Neuronal stem cell (in vitro differentiated cells): ENCODE measurements around the gene POLR1E.

Source experiments
- DNase-seq: peaks from one replicate; pipeline ENCODE4 v3.0.0-alpha.2; 2013; ENCODE audit warnings: low spot score
- H2AFZ ChIP-seq: one replicate; pipeline ENCODE4 v1.6.1; 2013; ENCODE audit warnings: mild to moderate bottlenecking, low read length, inconsistent platforms
- H2AK5ac ChIP-seq: 2 replicates; pipeline ENCODE4 v1.6.1; 2013; ENCODE audit warnings: low read depth, mild to moderate bottlenecking, inconsistent platforms, low read length, moderate library complexity, mixed read lengths
- H2BK120ac ChIP-seq: 2 replicates; pipeline ENCODE4 v1.6.1; 2013; ENCODE audit warnings: low read depth, mild to moderate bottlenecking, inconsistent platforms, low read length, moderate library complexity, mixed read lengths
- H2BK12ac ChIP-seq: one replicate; pipeline ENCODE4 v1.6.1; 2013; ENCODE audit warnings: low read length, inconsistent platforms
- H2BK15ac ChIP-seq: 2 replicates; pipeline ENCODE4 v1.6.1; 2013; ENCODE audit warnings: mild to moderate bottlenecking, low read length, inconsistent platforms, mixed read lengths
- H2BK5ac ChIP-seq: one replicate; pipeline ENCODE4 v1.6.1; 2013; ENCODE audit warnings: inconsistent platforms, mild to moderate bottlenecking, low read length, moderate library complexity
- H3K14ac ChIP-seq: one replicate; pipeline ENCODE4 v1.6.1; 2013; ENCODE audit warnings: low read length, inconsistent platforms
- H3K18ac ChIP-seq: 2 replicates; pipeline ENCODE4 v1.6.1; 2013; ENCODE audit warnings: low read length, inconsistent platforms
- H3K23ac ChIP-seq: 2 replicates; pipeline ENCODE4 v1.6.1; 2013; ENCODE audit warnings: low read depth, mild to moderate bottlenecking, mixed read lengths, low read length, inconsistent platforms; ENCODE audit not compliant: poor library complexity
- H3K27ac ChIP-seq: replicated peaks from 3 replicates; pipeline ENCODE4 v1.5.1; 2013; ENCODE audit warnings: low read length, inconsistent platforms
- H3K27me3 ChIP-seq, 3 experiments: 2 replicates each; pipeline ENCODE4 v1.6.1; 2013; ENCODE audit warnings: low read length in 3 of 3, mild to moderate bottlenecking in 2 of 3, inconsistent platforms in 1 of 3, low read depth in 1 of 3, mixed read lengths in 1 of 3, moderate library complexity in 1 of 3; ENCODE audit not compliant: control insufficient read depth in 3 of 3, insufficient read depth in 3 of 3
- H3K36me3 ChIP-seq, 2 donors: replicated peaks in 1 of 2; 2 replicates each; pipeline ENCODE4 v1.6.1; 2013; ENCODE audit warnings: low read length in 2 of 2; ENCODE audit not compliant: control insufficient read depth in 2 of 2, insufficient read depth in 2 of 2
- H3K4ac ChIP-seq: 2 replicates; pipeline ENCODE4 v1.6.1; 2013; ENCODE audit warnings: inconsistent platforms, mild to moderate bottlenecking, low read length, moderate library complexity
- H3K4me1 ChIP-seq, 2 donors: 1 replicate in 1 of 2; 2 replicates in 1 of 2; pipeline ENCODE4 v1.6.1; 2013; ENCODE audit warnings: low read length in 2 of 2, low read depth in 1 of 2; ENCODE audit not compliant: control insufficient read depth in 2 of 2, insufficient read depth in 1 of 2
- H3K4me2 ChIP-seq: one replicate; pipeline ENCODE4 v1.6.1; 2013; ENCODE audit warnings: mild to moderate bottlenecking, low read length, inconsistent platforms; ENCODE audit not compliant: insufficient read depth, poor library complexity, severe bottlenecking
- H3K4me3 ChIP-seq, 2 donors: 2 replicates each; pipeline ENCODE4 v1.5.1; 2013; ENCODE audit warnings: low read length in 2 of 2, mild to moderate bottlenecking in 2 of 2, inconsistent platforms in 1 of 2, moderate library complexity in 1 of 2
- H3K79me1 ChIP-seq: one replicate; pipeline ENCODE4 v1.6.1; 2013; ENCODE audit warnings: low read depth, mild to moderate bottlenecking, inconsistent platforms, low read length, moderate library complexity
- H3K9ac ChIP-seq: one replicate; pipeline ENCODE4 v1.6.1; 2013; ENCODE audit warnings: mild to moderate bottlenecking, low read depth, low read length, inconsistent platforms; ENCODE audit not compliant: poor library complexity
- H3K9me3 ChIP-seq, 2 donors: replicated peaks in 1 of 2; 2 replicates each; pipeline versions ENCODE3 to v1.6.1; 2013; ENCODE audit warnings: low read length in 2 of 2, mild to moderate bottlenecking in 2 of 2, inconsistent platforms in 1 of 2, low read depth in 1 of 2, mixed read lengths in 1 of 2, moderate library complexity in 1 of 2; ENCODE audit not compliant: control insufficient read depth in 2 of 2, insufficient read depth in 1 of 2
- H4K8ac ChIP-seq: one replicate; pipeline ENCODE4 v1.6.1; 2013; ENCODE audit warnings: low read depth, mild to moderate bottlenecking, inconsistent platforms, low read length, moderate library complexity
- H4K91ac ChIP-seq: one replicate; pipeline ENCODE4 v1.6.1; 2013; ENCODE audit warnings: low read length, low read depth, mild to moderate bottlenecking, inconsistent platforms; ENCODE audit not compliant: poor library complexity
- WGBS, 2 donors: extraction: QIAGEN DNeasy Blood & Tissue Kit; methylation state at CpG; one replicate each; pipeline ENCODE4 v1.1.7; 2013; ENCODE audit warnings: missing lambda C conversion rate in 2 of 2, mixed read lengths in 1 of 2; ENCODE audit not compliant: insufficient read length in 2 of 2, insufficient replicate concordance in 1 of 2; ENCODE audit errors: extremely low coverage in 2 of 2; 5-methylcytosine and 5-hydroxymethylcytosine counted together

Gene POLR1E

GRCh38 chr9:37449862-37450632 is 35.7 kb upstream of the POLR1E start:
- no peak overlapping the region for H3K4ac ChIP-seq
- H3K36me3 ChIP-seq, result peaks cover 5 to 62% of the 10 kb centered on the region in 2 donors
- no peak overlapping the region for H3K23ac ChIP-seq
- no peak overlapping the region for H2AK5ac ChIP-seq
- H2BK12ac ChIP-seq, result no peak overlapping the region
- peak; percentile 75 for DNase-seq
- no peak overlapping the region for H2BK5ac ChIP-seq
- no CpG with 5 or more reads among the region's 12 CpGs for WGBS, 2 donors
- H3K4me1 ChIP-seq, result peaks cover 0 to 6% of the 10 kb centered on the region in 2 donors
- H3K9me3 ChIP-seq, result peaks cover 2 to 5% of the 10 kb centered on the region in 2 donors
- no peak overlapping the region for H2BK120ac ChIP-seq
- H2AFZ ChIP-seq, result no peak overlapping the region
- peak overlapping the region; percentile 30 for H3K4me2 ChIP-seq
- H4K8ac ChIP-seq, result no peak overlapping the region
- no peak overlapping the region for H2BK15ac ChIP-seq
- H3K27ac ChIP-seq, result peak overlapping the region; percentile 93
- H3K14ac ChIP-seq, result no peak overlapping the region
- H3K79me1 ChIP-seq, result peaks cover 6% of the 10 kb centered on the region
- H3K9ac ChIP-seq, result no peak overlapping the region
- no peak overlapping the region for H3K18ac ChIP-seq
- H3K4me3 ChIP-seq, result no peak overlapping the region
- H4K91ac ChIP-seq, result no peak overlapping the region
- no peaks in the 10 kb centered on the region for H3K27me3 ChIP-seq

DNA sequence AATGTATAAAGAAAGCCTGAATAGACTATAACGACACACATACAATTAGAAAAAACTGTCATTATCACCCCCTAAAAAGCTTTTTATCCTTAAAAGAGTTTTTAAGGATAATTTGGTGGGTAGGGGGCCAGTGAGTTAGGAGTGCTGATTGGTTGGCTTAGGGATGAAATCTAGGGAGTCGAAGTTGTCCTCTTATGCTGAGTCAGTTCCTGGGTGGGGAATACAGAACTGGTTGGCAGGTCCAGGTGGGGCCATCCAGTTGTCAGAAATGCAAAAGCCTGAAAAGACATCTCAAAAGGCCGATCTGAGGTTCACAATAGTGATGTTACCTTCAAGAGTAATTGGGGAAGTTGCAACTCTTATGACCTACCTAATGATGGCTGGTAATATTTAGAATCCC is 34.1 kb upstream of the POLR1E start:
- Histone ChIP-seq H3K9ac (no peak overlapping the region), H3K27me3 (no peaks in the 10 kb centered on the region), H3K27ac (no peak overlapping the region), H3K4me3 (no peak overlapping the region), H4K8ac (no peak overlapping the region), H4K91ac (no peak overlapping the region), H3K18ac (no peak overlapping the region), H3K14ac (no peak overlapping the region), H3K4ac (no peak overlapping the region), H2BK120ac (no peak overlapping the region), H3K79me1 (peaks cover 13% of the 10 kb centered on the region), H3K9me3 (peaks cover 9 to 18% of the 10 kb centered on the region in 2 donors), H2BK5ac (no peak overlapping the region), H3K4me1 (peaks cover 0 to 6% of the 10 kb centered on the region in 2 donors), H3K4me2 (no peak overlapping the region), H2AFZ (no peak overlapping the region), H3K23ac (no peak overlapping the region), H2BK15ac (no peak overlapping the region), H3K36me3 (peaks cover 13 to 67% of the 10 kb centered on the region in 2 donors), H2BK12ac (no peak overlapping the region), H2AK5ac (no peak overlapping the region)
- no CpG with 5 or more reads among the region's 3 CpGs for WGBS, 2 donors
- no peak for DNase-seq

GRCh38 chr9:37452611-37453010 is 33.1 kb upstream of the POLR1E start:
- Histone ChIP-seq H3K18ac (no peak overlapping the region), H2AFZ (no peak overlapping the region), H3K9ac (no peak overlapping the region), H3K36me3 (peaks cover 15 to 62% of the 10 kb centered on the region in 2 donors), H3K4ac (no peak overlapping the region), H3K9me3 (peaks cover 9 to 21% of the 10 kb centered on the region in 2 donors), H2BK12ac (no peak overlapping the region), H4K91ac (no peak overlapping the region), H2BK120ac (no peak overlapping the region), H3K27ac (no peak overlapping the region), H3K4me2 (no peak overlapping the region), H2AK5ac (no peak overlapping the region), H3K79me1 (peaks cover 13% of the 10 kb centered on the region), H3K4me1 (peaks cover 0 to 6% of the 10 kb centered on the region in 2 donors), H2BK5ac (no peak overlapping the region), H2BK15ac (no peak overlapping the region), H4K8ac (no peak overlapping the region), H3K27me3 (no peaks in the 10 kb centered on the region), H3K4me3 (no peak overlapping the region), H3K14ac (no peak overlapping the region), H3K23ac (no peak overlapping the region)
- WGBS, 2 donors, result no CpG with 5 or more reads among the region's 1 CpG
- no peak for DNase-seq

- Histone ChIP-seq H4K8ac (no peak overlapping the region), H3K27ac (peak overlapping the region; percentile 9), H2AK5ac (no peak overlapping the region), H3K4me2 (no peak overlapping the region), H3K36me3 (peaks cover 13 to 64% of the 10 kb centered on the region in 2 donors), H3K9ac (no peak overlapping the region), H3K4me1 (peaks cover 0 to 6% of the 10 kb centered on the region in 2 donors), H2BK5ac (no peak overlapping the region), H3K4me3 (no peak overlapping the region), H3K18ac (no peak overlapping the region), H4K91ac (no peak overlapping the region), H3K27me3 (no peaks in the 10 kb centered on the region), H2AFZ (no peak overlapping the region), H3K79me1 (peaks cover 13% of the 10 kb centered on the region), H3K14ac (no peak overlapping the region), H2BK120ac (no peak overlapping the region), H3K23ac (no peak overlapping the region), H3K4ac (no peak overlapping the region), H3K9me3 (peaks cover 9 to 21% of the 10 kb centered on the region in 2 donors), H2BK15ac (no peak overlapping the region), H2BK12ac (no peak overlapping the region)
- no CpG with 5 or more reads among the region's 1 CpG for WGBS, 2 donors
- DNase-seq, result no peak
Measured at GRCh38 chr9:37453827-37454226, 31.9 kb upstream of the POLR1E start.
